GM21423 (cell line): Measurements from ENCODE around the gene TASP1.
A peak's percentile ranks its signal among the peaks of the same experiment; 100 is the strongest.
"Not testable (repeated sequence)": the region's sequence is repeated elsewhere in the genome, so short reads cannot be mapped to it uniquely, and the experiment has no call there.

Experiments used
- ATAC-seq: cut with Tn5 transposase; IDR thresholded peaks from one replicate; pipeline ENCODE4 v1.9.1; 2021; ENCODE audit warnings: mild to moderate bottlenecking, moderate library complexity; ENCODE audit not compliant: unreplicated experiment

TASP1 gene

GRCh38 chr20:13638496-13639149, at the start of gene TASP1:
Gene TASP1, minus strand, starts transcription at chr20:13638932. Its CDS starts 8,854 bp downstream, at chr20:13630078.
- peak; percentile 100 for ATAC-seq

DNA sequence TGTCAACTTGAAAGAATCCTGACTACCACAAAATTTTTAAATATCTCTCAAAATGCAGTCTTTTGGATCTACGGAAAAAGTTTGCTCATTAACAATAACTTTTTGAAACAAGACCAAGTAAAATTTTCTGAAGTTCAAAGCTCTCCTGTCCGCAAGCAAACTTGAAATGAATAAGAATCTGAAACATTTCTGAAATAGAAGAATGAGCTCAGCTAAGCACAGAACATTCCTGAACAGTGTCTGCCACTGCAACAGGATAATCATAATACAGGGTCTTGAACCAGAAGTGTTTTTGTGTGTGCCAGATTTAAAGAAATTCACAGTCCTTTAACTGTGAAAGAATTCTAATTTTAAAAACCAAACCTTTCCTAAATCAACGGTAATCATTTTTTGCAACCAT, 49.1 kb upstream of the TASP1 start:
- no peak for ATAC-seq

DNA sequence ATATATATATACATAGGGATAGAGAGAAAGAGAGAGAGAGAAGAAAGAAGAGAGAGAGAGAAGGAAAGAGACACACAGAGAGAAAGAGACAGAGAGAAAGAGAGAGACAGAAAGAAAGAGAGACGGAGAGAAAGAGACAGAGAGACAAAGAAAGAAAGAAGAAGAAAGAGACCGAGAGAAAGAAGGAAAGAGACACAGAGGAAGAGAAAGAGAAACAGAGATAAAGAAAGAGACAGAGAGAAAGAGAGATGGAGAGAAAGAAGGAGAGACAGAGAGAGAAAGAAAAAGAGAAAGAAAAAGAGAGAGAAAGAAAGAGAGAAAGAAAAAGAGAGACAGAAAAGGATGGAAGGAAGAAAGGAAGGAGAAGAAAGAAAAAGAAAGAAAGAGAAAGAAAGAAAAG, 46.9 kb upstream of the TASP1 start:
- no peak for ATAC-seq

DNA sequence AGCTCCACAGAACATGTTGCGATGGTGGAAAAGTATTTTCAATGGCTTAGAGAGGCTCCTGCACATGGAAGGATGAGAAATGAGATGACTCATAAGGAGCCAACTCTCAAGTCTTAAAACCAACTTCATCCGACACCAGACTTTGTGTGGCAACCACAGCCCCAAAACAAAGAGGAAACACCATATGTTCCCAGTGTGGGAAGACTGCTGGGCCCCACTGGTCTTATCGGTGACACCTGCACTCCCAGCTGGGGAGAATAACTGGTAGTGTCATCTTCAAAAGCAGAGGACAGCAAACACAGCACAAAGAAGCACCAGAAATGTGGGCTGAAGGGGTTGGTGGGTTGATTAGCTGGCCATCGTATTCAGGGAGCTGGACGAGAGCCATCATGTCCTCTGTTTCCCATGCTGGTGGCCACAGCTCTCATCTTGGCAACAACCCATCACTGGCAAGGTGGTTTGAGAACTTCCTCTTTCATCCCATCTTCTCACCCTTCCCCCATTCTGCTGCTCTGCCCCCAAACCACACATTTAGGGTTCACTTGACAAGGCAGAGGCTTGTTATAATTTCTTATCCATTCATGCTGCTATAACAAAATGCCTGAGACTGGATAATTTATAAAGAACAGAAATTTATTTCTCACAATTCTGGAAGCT, 46.0 kb upstream of the TASP1 start:
- ATAC-seq = peak; percentile 57

- ATAC-seq = no peak
Observed at GRCh38 chr20:13683833-13684232, 45.1 kb upstream of the TASP1 start.

GRCh38 chr20:13681248-13682125, 42.8 kb upstream of the TASP1 start:
- peak; percentile 68 for ATAC-seq

DNA sequence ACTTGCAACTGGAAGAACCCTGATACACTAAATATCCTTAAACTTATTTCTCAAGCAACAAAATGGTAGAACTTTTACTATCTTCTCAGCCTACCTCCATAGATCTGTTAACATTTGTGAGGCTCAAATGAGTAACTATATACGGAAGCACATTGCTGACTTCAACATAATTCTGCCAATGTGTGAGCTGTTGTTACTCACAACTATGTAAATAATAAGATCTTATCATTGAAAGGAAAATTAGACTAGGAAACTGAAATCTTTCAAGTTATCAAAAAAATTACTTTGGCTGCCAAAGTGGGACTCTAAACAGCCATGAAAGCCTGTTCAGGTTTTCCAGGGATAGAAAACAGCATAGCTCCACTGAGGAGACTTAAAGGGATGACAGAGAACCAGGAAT, 40.2 kb upstream of the TASP1 start:
- no peak for ATAC-seq

GRCh38 chr20:13677241-13677640, 38.5 kb upstream of the TASP1 start:
- ATAC-seq = no peak

DNA sequence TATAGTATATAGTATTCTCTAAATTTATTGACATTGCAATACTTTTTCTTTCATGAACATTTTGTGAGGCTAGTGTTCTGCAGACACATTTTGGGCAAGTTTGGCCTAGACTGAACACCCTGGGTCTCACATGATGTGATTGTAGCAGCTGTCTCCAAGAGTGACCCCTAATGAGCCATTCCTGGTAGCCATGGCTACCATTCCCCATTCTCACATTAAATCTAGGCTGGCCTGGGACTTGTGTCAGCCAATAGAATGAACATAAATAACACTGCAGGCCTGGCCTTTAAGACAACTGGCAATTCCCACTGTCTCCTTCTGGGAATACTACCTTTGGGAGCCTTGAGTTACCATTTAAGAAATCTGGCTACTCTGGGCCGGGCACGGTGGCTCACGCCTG, 38.0 kb upstream of the TASP1 start:
- ATAC-seq = no peak

DNA sequence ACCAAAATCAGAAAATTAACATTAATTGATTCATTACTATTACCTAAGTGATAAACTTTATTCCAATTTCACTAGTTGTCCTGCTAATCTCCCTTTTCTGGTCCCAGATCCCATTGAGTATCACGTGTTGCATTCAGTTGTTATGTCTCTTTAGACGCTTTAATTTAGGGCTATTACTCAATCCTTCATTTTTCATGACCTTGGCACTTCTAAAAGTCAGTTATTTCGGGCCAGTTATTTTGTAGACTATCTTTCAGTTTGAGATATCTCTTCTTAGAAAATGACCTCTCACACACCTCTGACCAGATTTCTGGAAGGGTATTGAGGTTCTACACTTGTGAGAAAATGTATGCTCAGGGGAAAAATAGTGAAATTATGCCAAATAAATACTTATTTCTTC, 34.0 kb upstream of the TASP1 start:
- ATAC-seq = no peak

- ATAC-seq = no peak
Observed at GRCh38 chr20:13671916-13672378, 33.2 kb upstream of the TASP1 start.

DNA sequence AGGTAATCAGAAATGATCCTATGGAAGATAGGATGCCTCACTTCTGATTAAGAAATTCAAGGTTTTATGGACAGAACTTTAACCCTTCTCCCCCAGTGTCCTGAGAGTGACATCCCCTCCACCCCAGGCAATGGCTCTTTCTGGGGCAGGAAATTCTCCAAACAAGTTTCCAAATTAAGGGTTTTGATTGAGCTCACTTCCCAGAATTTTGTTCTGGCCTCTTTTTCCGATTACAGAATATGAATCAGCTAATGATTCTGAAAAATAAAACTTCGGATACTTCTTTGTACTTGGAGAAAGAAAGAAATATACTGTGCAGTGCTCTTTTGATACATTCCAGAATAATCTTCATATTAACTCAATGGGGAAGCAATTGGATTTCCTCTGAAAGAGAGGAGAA, 32.8 kb upstream of the TASP1 start:
- no peak for ATAC-seq

- ATAC-seq = no peak
Observed at GRCh38 chr20:13670160-13670559, 31.4 kb upstream of the TASP1 start.

- no peak for ATAC-seq
Observed at GRCh38 chr20:13665709-13666395, 27.1 kb upstream of the TASP1 start.

GRCh38 chr20:13661070-13661685, 22.4 kb upstream of the TASP1 start:
- no peak for ATAC-seq

- peak; percentile 95 for ATAC-seq
Observed at GRCh38 chr20:13659288-13659687, 20.6 kb upstream of the TASP1 start.

GRCh38 chr20:13658060-13658459, 19.3 kb upstream of the TASP1 start:
- not testable (repeated sequence) for ATAC-seq

- ATAC-seq = no peak
Observed at GRCh38 chr20:13656721-13657368, 18.1 kb upstream of the TASP1 start.

- ATAC-seq = no peak
Observed at GRCh38 chr20:13654463-13655023, 15.8 kb upstream of the TASP1 start.

DNA sequence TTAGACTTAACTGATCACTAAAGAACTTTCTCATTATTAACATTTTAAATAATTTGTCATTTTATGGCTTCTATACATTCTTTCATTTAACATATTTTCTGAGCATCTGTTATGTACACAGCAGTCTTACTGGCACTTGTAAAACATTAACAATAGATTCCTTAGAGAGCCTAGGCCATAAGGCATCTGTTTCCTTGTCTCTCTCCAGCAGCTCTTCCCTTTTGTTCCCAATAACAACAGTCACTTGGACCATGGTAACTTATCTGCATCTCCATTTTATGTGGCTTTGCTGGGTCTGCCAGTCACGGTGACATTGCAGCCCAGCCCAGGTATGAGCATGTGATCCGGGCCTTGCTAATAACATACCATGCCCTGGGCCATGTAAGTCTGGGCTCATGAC, 11.7 kb upstream of the TASP1 start:
- no peak for ATAC-seq
